ENCODE data around the gene ESCO1. TPM values are rescaled to one million over a fixed set of nuclear protein-coding genes. Genes with fewer than 3 reads are reported as not detected.

Gene ESCO1
- total RNA-seq, 4 donors from 2014 or later = 13.3 to 35.7 (median 22.9) TPM

DNA sequence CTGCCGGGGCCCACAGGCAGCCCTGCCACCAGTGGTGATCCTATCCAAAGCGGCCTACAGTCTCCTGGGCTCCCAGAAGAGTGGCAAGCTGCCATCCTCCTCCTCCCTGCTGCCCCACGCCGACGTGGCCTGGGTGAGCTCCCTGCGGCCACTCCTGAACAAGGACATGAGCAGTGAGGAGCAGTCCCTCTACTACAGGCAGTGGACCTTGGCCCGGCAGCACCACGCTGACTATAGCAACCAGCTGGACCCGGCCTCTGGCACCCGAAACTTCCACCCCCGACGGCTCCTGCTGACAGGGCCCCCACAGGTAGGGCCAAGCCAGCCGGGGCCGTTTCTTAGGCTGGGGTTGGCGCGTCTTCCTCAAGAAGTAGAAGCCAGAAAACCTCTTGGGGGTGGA is 100.5 kb downstream of the ESCO1 start:
- no peak for DNase-seq
- H3K27me3 ChIP-seq = no peaks in the 10 kb centered on the region
- H3K4me3 ChIP-seq = no peak overlapping the region
- intact Hi-C loops (cut with DNase I; ENCODE audit: low total_unique reads) = no loop called here
- TF ChIP-seq POLR2A (IDR thresholded peaks at IDR 0.05) = no peak
- TF ChIP-seq, protein P1, sequence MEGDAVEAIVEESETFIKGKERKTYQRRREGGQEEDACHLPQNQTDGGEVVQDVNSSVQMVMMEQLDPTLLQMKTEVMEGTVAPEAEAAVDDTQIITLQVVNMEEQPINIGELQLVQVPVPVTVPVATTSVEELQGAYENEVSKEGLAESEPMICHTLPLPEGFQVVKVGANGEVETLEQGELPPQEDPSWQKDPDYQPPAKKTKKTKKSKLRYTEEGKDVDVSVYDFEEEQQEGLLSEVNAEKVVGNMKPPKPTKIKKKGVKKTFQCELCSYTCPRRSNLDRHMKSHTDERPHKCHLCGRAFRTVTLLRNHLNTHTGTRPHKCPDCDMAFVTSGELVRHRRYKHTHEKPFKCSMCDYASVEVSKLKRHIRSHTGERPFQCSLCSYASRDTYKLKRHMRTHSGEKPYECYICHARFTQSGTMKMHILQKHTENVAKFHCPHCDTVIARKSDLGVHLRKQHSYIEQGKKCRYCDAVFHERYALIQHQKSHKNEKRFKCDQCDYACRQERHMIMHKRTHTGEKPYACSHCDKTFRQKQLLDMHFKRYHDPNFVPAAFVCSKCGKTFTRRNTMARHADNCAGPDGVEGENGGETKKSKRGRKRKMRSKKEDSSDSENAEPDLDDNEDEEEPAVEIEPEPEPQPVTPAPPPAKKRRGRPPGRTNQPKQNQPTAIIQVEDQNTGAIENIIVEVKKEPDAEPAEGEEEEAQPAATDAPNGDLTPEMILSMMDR (IDR thresholded peaks at IDR 0.05) = no peak
- H3K4me1 ChIP-seq = no peaks in the 10 kb centered on the region
- H3K36me3 ChIP-seq = no peaks in the 10 kb centered on the region
- no peaks in the 10 kb centered on the region for H3K9me3 ChIP-seq
- H3K27ac ChIP-seq = no peak overlapping the region

DNA sequence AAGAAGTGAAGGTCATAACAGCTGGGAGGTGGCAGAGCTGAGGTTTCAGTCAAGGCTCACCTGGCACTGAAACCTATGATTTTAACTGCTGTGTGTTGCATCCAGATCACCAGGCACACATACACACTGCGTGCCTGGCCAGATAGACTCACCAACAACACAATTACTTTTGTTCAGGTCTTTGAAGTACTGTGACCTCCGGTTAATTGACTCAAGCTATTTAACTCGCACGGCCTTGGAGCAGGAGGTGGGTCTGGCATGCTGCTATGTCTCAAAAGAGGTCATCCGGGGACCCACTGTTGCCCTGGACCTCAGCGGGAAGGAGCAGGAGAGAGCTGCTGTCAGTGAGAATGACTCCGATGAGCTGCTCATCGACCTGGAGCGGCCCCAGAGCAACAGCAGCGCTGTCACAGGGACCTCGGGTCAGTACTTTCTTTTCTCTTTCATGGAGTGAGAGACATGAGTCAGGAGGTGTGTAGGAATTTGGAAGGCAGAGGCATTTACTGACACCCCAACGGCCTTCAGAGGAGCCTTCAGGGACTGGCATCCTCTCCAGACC is 104.1 kb downstream of the ESCO1 start:
- Histone ChIP-seq H3K27me3 (no peaks in the 10 kb centered on the region), H3K36me3 (no peaks in the 10 kb centered on the region), H3K27ac (no peak overlapping the region), H3K4me1 (no peaks in the 10 kb centered on the region), H3K4me3 (no peak overlapping the region), H3K9me3 (no peaks in the 10 kb centered on the region)
- TF ChIP-seq, protein P1 (IDR thresholded peaks at IDR 0.05) = no peak
- no peak for TF ChIP-seq POLR2A (IDR thresholded peaks at IDR 0.05)
- intact Hi-C loops (cut with DNase I; ENCODE audit: low total_unique reads) = no loop called here
- DNase-seq = no peak

GRCh38 chr18:21490748-21491147 is 109.8 kb downstream of the ESCO1 start:
- Histone ChIP-seq H3K9me3 (no peaks in the 10 kb centered on the region), H3K27me3 (no peaks in the 10 kb centered on the region), H3K4me3 (no peak overlapping the region), H3K36me3 (no peaks in the 10 kb centered on the region), H3K27ac (no peak overlapping the region), H3K4me1 (no peaks in the 10 kb centered on the region)
- no peak for DNase-seq
- intact Hi-C loops (cut with DNase I; ENCODE audit: low total_unique reads) = no loop called here
- TF ChIP-seq, protein P1 (IDR thresholded peaks at IDR 0.05) = no peak
- no peak for TF ChIP-seq POLR2A (IDR thresholded peaks at IDR 0.05)

GRCh38 chr18:21489919-21490495 is 110.5 kb downstream of the ESCO1 start:
- DNase-seq = no peak
- no peak overlapping the region for H3K27ac ChIP-seq

GRCh38 chr18:21489119-21489750 is 111.3 kb downstream of the ESCO1 start:
- Histone ChIP-seq H3K4me3 (no peak overlapping the region), H3K36me3 (no peaks in the 10 kb centered on the region), H3K9me3 (no peaks in the 10 kb centered on the region), H3K27ac (no peak overlapping the region), H3K4me1 (no peaks in the 10 kb centered on the region), H3K27me3 (no peaks in the 10 kb centered on the region)
- TF ChIP-seq, protein P1 (IDR thresholded peaks at IDR 0.05) = peak in 3 of 4 experiments; percentile 14 to 25 (median 23)
- TF ChIP-seq POLR2A (IDR thresholded peaks at IDR 0.05) = no peak
- no peak for DNase-seq
- intact Hi-C loops (cut with DNase I; ENCODE audit: low total_unique reads) = no loop called here

More at GRCh38 chr18:21489919-21490495, 110.5 kb downstream of the ESCO1 start:
- no peaks in the 10 kb centered on the region for H3K27me3 ChIP-seq
- H3K9me3 ChIP-seq = no peaks in the 10 kb centered on the region
- H3K4me3 ChIP-seq = no peak overlapping the region
- no peak for TF ChIP-seq POLR2A (IDR thresholded peaks at IDR 0.05)
- TF ChIP-seq, protein P1 (IDR thresholded peaks at IDR 0.05) = no peak
- no peaks in the 10 kb centered on the region for H3K36me3 ChIP-seq
- no peaks in the 10 kb centered on the region for H3K4me1 ChIP-seq
- intact Hi-C loops (cut with DNase I; ENCODE audit: low total_unique reads) = no loop called here

Measured in uterus (tissue), 4 donors.